HCT116 (cell line): Measurements from ENCODE around the gene HRG. TPM values are rescaled to one million over a fixed set of nuclear protein-coding genes. Genes with fewer than 3 reads are reported as not detected.

Experiments
- ATAC-seq: fragments of 200-7000 bp; cut with Tn5 transposase; 2 replicates; pipeline ENCODE4 v1.9.1; 2020; ENCODE audit warnings: mild to moderate bottlenecking, moderate library complexity
- BruUV-seq: library from RNA; stranded (reverse); fragments of 400-500 nt; replicated peaks from 2 replicates; lab custom pipeline; 2021; lab: Mats Ljungman, UMichigan
- CTCF ChIA-PET: fragments of 300-600 bp; sonication (Branson Sonifier 250); formaldehyde crosslinking; loops from one replicate; lab custom pipeline; 2021; ENCODE audit warnings: antibody characterized with exemption; lab: Charles Lee
- POLR2A ChIA-PET: fragments of 300-600, 350-600 bp; sonication (Branson Sonifier 250); formaldehyde crosslinking; loops from one replicate; lab custom pipeline; 2021; ENCODE audit warnings: antibody characterized with exemption; lab: Charles Lee
- RAD21 ChIA-PET, 2 experiments: fragments of 300-600 bp; sonication (Branson Sonifier 250); formaldehyde crosslinking; loops; one replicate each; lab custom pipeline; 2023; ENCODE audit warnings: low total read pairs in 2 of 2; ENCODE audit not compliant: uncharacterized antibody in 2 of 2, unreplicated experiment in 2 of 2, low non-redundant PET in 1 of 2; lab: Charles Lee
- DNase-seq: peaks from one replicate; pipeline ENCODE4 v3.0.0-alpha.2; 2010; ENCODE audit warnings: low read depth, low spot score
- H2AFZ ChIP-seq: fragments of 200-600 bp; shearing (Covaris generic), sonication (generic); 2 replicates; pipeline ENCODE4 v1.6.1; 2017; ENCODE audit warnings: low read depth, mixed run types, mixed read lengths, antibody characterized with exemption, low read length; ENCODE audit not compliant: poor library complexity, severe bottlenecking
- H3K27ac ChIP-seq: 2 replicates; pipeline ENCODE4 v1.5.1; 2012; ENCODE audit warnings: low read depth, low read length
- H3K27me3 ChIP-seq: fragments of 200-600 bp; sonication (generic); 2 replicates; pipeline ENCODE4 v1.6.1; 2016; ENCODE audit warnings: mixed run types, low read length, mixed read lengths; ENCODE audit not compliant: insufficient read depth
- H3K36me3 ChIP-seq, 2 experiments: fragments of 200-500 bp in 1 of 2; fragments of 200-600 bp in 1 of 2; sonication (Bioruptor generic) in 1 of 2; sonication (generic) in 1 of 2; 2 replicates each; pipeline versions ENCODE4 v1.5.1 to v1.6.1; 2014 to 2016; ENCODE audit warnings: low read length in 2 of 2, inconsistent platforms in 1 of 2, mixed read lengths in 1 of 2, mixed run types in 1 of 2; ENCODE audit not compliant: insufficient read depth in 2 of 2, control insufficient read depth in 1 of 2
- H3K4me1 ChIP-seq, 2 experiments: fragments of 200-600 bp in 1 of 2; sonication (generic) in 1 of 2; 2 replicates each; pipeline versions ENCODE4 v1.5.1 to v1.6.1; 2012 to 2017; ENCODE audit warnings: low read length in 2 of 2, inconsistent platforms in 1 of 2, mild to moderate bottlenecking in 1 of 2, mixed read lengths in 1 of 2, mixed run types in 1 of 2, moderate library complexity in 1 of 2; ENCODE audit not compliant: insufficient read depth in 2 of 2, control insufficient read depth in 1 of 2
- H3K4me2 ChIP-seq: fragments of 200-600 bp; sonication (generic); 2 replicates; pipeline ENCODE4 v1.6.1; 2017; ENCODE audit warnings: mixed run types, low read length, mixed read lengths
- H3K4me3 ChIP-seq, 2 experiments: fragments of 200-600 bp in 1 of 2; sonication (generic) in 1 of 2; replicated peaks in 1 of 2; 2 replicates each; pipeline ENCODE4 v1.5.1; 2011 to 2016; ENCODE audit warnings: low read length in 2 of 2, control low read depth in 1 of 2, low read depth in 1 of 2, mild to moderate bottlenecking in 1 of 2, mixed read lengths in 1 of 2, mixed run types in 1 of 2
- H3K79me2 ChIP-seq: fragments of 200-600 bp; sonication (generic); 2 replicates; pipeline ENCODE4 v1.6.1; 2017; ENCODE audit warnings: mild to moderate bottlenecking, mixed run types, low read length, moderate library complexity, mixed read lengths; ENCODE audit not compliant: insufficient read depth
- H3K9ac ChIP-seq: fragments of 200-600 bp; sonication (generic); 2 replicates; pipeline ENCODE4 v1.6.1; 2016; ENCODE audit warnings: low read length, mixed read lengths
- H3K9me2 ChIP-seq: fragments of 200-600 bp; sonication (generic), shearing (Covaris generic); 2 replicates; pipeline ENCODE4 v1.6.1; 2017; ENCODE audit warnings: mixed run types, mild to moderate bottlenecking, moderate library complexity; ENCODE audit not compliant: insufficient read depth
- H3K9me3 ChIP-seq, 2 experiments: fragments of 200-500 bp in 1 of 2; fragments of 200-600 bp in 1 of 2; sonication (Bioruptor generic) in 1 of 2; sonication (generic) in 1 of 2; 2 replicates each; pipeline ENCODE4 v1.6.1; 2014 to 2017; ENCODE audit warnings: low read length in 2 of 2, mixed read lengths in 2 of 2, inconsistent platforms in 1 of 2, low read depth in 1 of 2, mild to moderate bottlenecking in 1 of 2, mixed run types in 1 of 2, moderate library complexity in 1 of 2; ENCODE audit not compliant: control insufficient read depth in 1 of 2, insufficient read depth in 1 of 2
- H4K20me1 ChIP-seq: fragments of 200-600 bp; sonication (generic), shearing (Covaris generic); 2 replicates; pipeline ENCODE4 v1.6.1; 2017; ENCODE audit warnings: mixed run types, mild to moderate bottlenecking, moderate library complexity; ENCODE audit not compliant: insufficient read depth
- ATF3 ChIP-seq: IDR thresholded peaks from 2 replicates; pipeline ENCODE4 v1.6.1; 2012
- CBX3 ChIP-seq: IDR thresholded peaks from 2 replicates; pipeline ENCODE4 v1.6.1; 2012; ENCODE audit warnings: low read depth
- CEBPB ChIP-seq: IDR thresholded peaks from 2 replicates; pipeline ENCODE4 v1.6.1; 2012; ENCODE audit warnings: low read depth
- ELF1 ChIP-seq: IDR thresholded peaks from 2 replicates; pipeline ENCODE4 v1.6.1; 2012; ENCODE audit warnings: low read depth, borderline replicate concordance
- MAX ChIP-seq: IDR thresholded peaks from 2 replicates; pipeline ENCODE4 v1.6.1; 2012
- SRF ChIP-seq: IDR thresholded peaks from 2 replicates; pipeline ENCODE4 v1.6.1; 2012; ENCODE audit warnings: low read depth
- ZFX ChIP-seq: fragments of 450-650 bp; IDR thresholded peaks from 2 replicates; pipeline ENCODE4 v1.6.1; 2017
- ZNF274 ChIP-seq: fragments of 200-500 bp; sonication (Bioruptor generic); IDR thresholded peaks from 2 replicates; pipeline ENCODE4 v1.6.1; 2014; ENCODE audit warnings: mild to moderate bottlenecking, low read depth, low read length, inconsistent platforms
- intact Hi-C: fragments of 100-400 bp; cut with micrococcal nuclease; formaldehyde crosslinking; loops from 2 replicates; pipeline ENCODE4 v1.10.0; 2022
- total RNA-seq: library from RNA; stranded (reverse); gene quantifications from one replicate; pipeline ENCODE4 v1.2.1, GENCODE V29; 2021; ENCODE audit not compliant: unreplicated experiment
- TF ChIP-seq, protein P1 (sequence below), 3 experiments: fragments of 200-600 bp in 1 of 3; sonication (generic) in 1 of 3; IDR thresholded peaks in 2 of 3; conservative IDR thresholded peaks in 1 of 3; 2 replicates each; pipeline ENCODE4 v1.5.1; 2012 to 2017; ENCODE audit warnings: low read depth in 2 of 3, low read length in 2 of 3, antibody characterized with exemption in 1 of 3, borderline replicate concordance in 1 of 3, control low read depth in 1 of 3, mild to moderate bottlenecking in 1 of 3, mixed read lengths in 1 of 3, mixed run types in 1 of 3, moderate library complexity in 1 of 3; ENCODE audit not compliant: insufficient read depth in 1 of 3

Gene HRG
- total RNA-seq, 1 experiment from 2014 or later = 0.42 TPM

- TF ChIP-seq, protein P1, sequence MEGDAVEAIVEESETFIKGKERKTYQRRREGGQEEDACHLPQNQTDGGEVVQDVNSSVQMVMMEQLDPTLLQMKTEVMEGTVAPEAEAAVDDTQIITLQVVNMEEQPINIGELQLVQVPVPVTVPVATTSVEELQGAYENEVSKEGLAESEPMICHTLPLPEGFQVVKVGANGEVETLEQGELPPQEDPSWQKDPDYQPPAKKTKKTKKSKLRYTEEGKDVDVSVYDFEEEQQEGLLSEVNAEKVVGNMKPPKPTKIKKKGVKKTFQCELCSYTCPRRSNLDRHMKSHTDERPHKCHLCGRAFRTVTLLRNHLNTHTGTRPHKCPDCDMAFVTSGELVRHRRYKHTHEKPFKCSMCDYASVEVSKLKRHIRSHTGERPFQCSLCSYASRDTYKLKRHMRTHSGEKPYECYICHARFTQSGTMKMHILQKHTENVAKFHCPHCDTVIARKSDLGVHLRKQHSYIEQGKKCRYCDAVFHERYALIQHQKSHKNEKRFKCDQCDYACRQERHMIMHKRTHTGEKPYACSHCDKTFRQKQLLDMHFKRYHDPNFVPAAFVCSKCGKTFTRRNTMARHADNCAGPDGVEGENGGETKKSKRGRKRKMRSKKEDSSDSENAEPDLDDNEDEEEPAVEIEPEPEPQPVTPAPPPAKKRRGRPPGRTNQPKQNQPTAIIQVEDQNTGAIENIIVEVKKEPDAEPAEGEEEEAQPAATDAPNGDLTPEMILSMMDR (IDR thresholded peaks at IDR 0.05 in 2 of 3, conservative IDR thresholded peaks at IDR 0.05 in 1 of 3; ENCODE audit: borderline replicate concordance in 1 of 3, insufficient read depth in 1 of 3, low read depth in 2 of 3, low read length in 2 of 3) = no peak
- TF ChIP-seq CBX3 = no peak
- no peak for TF ChIP-seq ATF3
- no peak for TF ChIP-seq CEBPB
- TF ChIP-seq ELF1 = no peak
- TF ChIP-seq SRF = no peak
Measured at GRCh38 chr3:186646106-186646505, 19.7 kb upstream of the HRG start (continued).

GRCh38 chr3:186646841-186647240 is 19.0 kb upstream of the HRG start:
- no TSS peak for BruUV-seq
- H3K4me1 ChIP-seq = no peaks in the 10 kb centered on the region
- no peak for DNase-seq
- H3K9me2 ChIP-seq = no peaks in the 10 kb centered on the region; the same call in 1 of the 2 replicates
- H2AFZ ChIP-seq = no peak overlapping the region
- no peaks in the 10 kb centered on the region for H3K9me3 ChIP-seq
- no peaks in the 10 kb centered on the region for H3K27me3 ChIP-seq
- no peak for ATAC-seq
- no peaks in the 10 kb centered on the region for H3K79me2 ChIP-seq
- RAD21 ChIA-PET = no interaction called here
- POLR2A ChIA-PET = no interaction called here
- no peak overlapping the region for H3K4me3 ChIP-seq
- intact Hi-C loops = no loop called here
- no peaks in the 10 kb centered on the region for H3K36me3 ChIP-seq
- CTCF ChIA-PET = no interaction called here
- no peaks in the 10 kb centered on the region for H4K20me1 ChIP-seq
- H3K9ac ChIP-seq = no peak overlapping the region
- H3K4me2 ChIP-seq = no peak overlapping the region
- no peak overlapping the region for H3K27ac ChIP-seq
- TF ChIP-seq ZFX = no peak
- no peak for TF ChIP-seq MAX
- no peak for TF ChIP-seq ZNF274
